Colonic mucosa (tissue), 4 donors: ENCODE measurements around the gene PPM1H. TPM values are rescaled to one million over a fixed set of nuclear protein-coding genes. Genes with fewer than 3 reads are reported as not detected.

Experiments
- DNase-seq: peaks from one replicate; pipeline ENCODE4 v3.0.0-alpha.2; 2020
- H3K27ac ChIP-seq: fragments of 200-600 bp; one replicate; pipeline ENCODE4 v1.8.0; 2021
- H3K27me3 ChIP-seq: fragments of 200-600 bp; one replicate; pipeline ENCODE4 v1.8.0; 2021
- H3K36me3 ChIP-seq: fragments of 200-600 bp; one replicate; pipeline ENCODE4 v1.8.0; 2021
- H3K4me1 ChIP-seq: fragments of 200-600 bp; one replicate; pipeline ENCODE4 v1.8.0; 2021; ENCODE audit warnings: mild to moderate bottlenecking
- H3K4me3 ChIP-seq: fragments of 200-600 bp; one replicate; pipeline ENCODE4 v1.8.0; 2021
- H3K9ac ChIP-seq, 2 donors: one replicate each; pipeline ENCODE4 v1.7.0; 2013; ENCODE audit warnings: control low read depth in 2 of 2, low read depth in 2 of 2, low read length in 2 of 2
- H3K9me3 ChIP-seq: fragments of 200-600 bp; one replicate; pipeline ENCODE4 v1.8.0; 2021
- CTCF ChIP-seq: fragments of 200-600 bp; IDR thresholded peaks from one replicate; pipeline ENCODE4 v1.8.0; 2022; ENCODE audit warnings: antibody characterized with exemption, mild to moderate bottlenecking
- intact Hi-C: fragments of 100-400 bp; cut with DNase I; formaldehyde crosslinking; loops from one replicate; pipeline ENCODE4 v1.14.1; 2022
- total RNA-seq, 2 donors: library from RNA; stranded (reverse); fragmentation: NEBNext Ultra II Directional in 1 of 2; extraction: Animal tissue kit (Norgen Biotek cat#: 25700) in 1 of 2; gene quantifications; one replicate each; pipeline ENCODE4 v1.2.1, GENCODE V29; 2021
- donor health status: healthy.
- donor health status: DM: no; HTN: no; CAD: no.
- donor health status: DM: no; HTN: no; CAD: no.

Gene PPM1H
- total RNA-seq, 2 donors from 2014 or later = 7.4 to 8.1 TPM

- H3K4me3 ChIP-seq = no peak overlapping the region
- no peak overlapping the region for H3K27ac ChIP-seq
- intact Hi-C loops = no loop called here
- no peaks in the 10 kb centered on the region for H3K4me1 ChIP-seq
- no peak for TF ChIP-seq CTCF
- no peaks in the 10 kb centered on the region for H3K9me3 ChIP-seq
- no peak overlapping the region for H3K9ac ChIP-seq
- H3K36me3 ChIP-seq = no peaks in the 10 kb centered on the region
- H3K27me3 ChIP-seq = no peaks in the 10 kb centered on the region
- DNase-seq = no peak
Observed at GRCh38 chr12:62840806-62841205, 94.1 kb downstream of the PPM1H start.

DNA sequence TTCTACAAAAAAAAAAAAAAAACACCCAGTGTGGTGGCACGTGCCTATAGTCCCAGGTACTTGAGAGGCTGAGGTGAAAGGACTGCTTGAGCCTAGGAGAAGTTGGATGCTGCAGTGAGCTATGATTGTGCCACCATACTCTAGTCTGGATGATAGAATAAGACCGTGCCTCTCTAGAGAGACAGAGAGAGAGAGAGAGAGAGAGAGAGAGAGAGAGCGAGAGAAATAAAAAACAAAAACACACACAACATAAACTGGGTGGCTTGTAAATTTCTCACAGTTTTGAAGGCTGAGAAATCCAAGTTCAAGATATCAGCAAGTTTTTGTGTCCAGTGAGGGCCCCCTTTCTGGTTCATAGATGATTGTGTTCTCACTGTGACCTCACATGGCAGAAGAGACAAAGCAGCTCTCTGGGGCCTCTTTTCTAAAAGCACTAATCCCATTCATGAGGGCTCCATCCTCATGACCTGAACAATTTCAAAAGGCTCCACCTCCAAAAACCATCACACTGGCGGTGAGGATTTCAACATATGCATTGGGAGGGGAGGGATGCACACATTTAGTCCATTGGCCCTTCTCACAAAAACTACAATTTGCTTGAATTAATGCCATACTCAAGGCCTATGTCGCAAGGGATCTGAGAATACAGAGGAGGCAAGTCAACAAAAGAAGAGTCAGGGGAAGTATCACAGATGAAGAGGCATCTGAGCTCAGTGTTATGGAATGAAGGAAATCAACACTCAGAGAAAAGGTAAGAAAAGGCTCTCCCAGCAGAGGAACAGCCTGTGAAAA is 94.9 kb downstream of the PPM1H start:
- no peak for TF ChIP-seq CTCF
- no peak overlapping the region for H3K27ac ChIP-seq
- no peaks in the 10 kb centered on the region for H3K9me3 ChIP-seq
- no peaks in the 10 kb centered on the region for H3K36me3 ChIP-seq
- no peak overlapping the region for H3K4me3 ChIP-seq
- intact Hi-C loops = no loop called here
- H3K9ac ChIP-seq = no peak overlapping the region
- H3K27me3 ChIP-seq = no peaks in the 10 kb centered on the region
- no peak for DNase-seq
- no peaks in the 10 kb centered on the region for H3K4me1 ChIP-seq

DNA sequence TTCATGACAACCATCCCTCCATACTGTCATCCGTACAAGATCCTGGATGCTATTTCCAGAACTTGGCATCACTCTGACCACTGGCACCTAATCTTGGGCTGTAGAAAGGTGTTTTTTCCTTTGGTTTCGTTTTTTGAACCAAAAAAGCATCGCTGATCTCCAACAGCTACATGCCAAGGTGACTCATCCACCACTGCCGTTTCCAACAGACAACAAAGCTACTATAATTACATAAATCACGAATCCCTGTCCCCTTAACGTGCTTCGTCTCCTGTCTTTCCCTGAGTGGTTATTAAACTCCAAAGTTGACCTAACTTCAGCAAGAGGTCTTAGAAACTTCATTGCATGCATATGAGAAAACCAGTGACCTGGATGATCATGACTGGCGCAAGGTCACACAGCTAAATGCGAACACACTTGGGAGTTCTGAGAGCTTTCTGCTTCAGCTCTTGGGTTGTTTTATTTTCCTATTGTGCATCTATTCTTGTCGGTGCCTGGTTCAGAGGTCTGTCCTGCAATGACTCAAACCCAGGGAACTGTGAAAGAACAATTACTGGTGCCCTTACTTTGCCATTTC is 99.9 kb downstream of the PPM1H start:
- Histone ChIP-seq H3K36me3 (no peaks in the 10 kb centered on the region), H3K4me3 (no peak overlapping the region), H3K9ac (no peak overlapping the region), H3K4me1 (no peaks in the 10 kb centered on the region), H3K27me3 (no peaks in the 10 kb centered on the region), H3K27ac (no peak overlapping the region), H3K9me3 (no peaks in the 10 kb centered on the region)
- DNase-seq = no peak
- TF ChIP-seq CTCF = no peak
- intact Hi-C loops = no loop called here

DNA sequence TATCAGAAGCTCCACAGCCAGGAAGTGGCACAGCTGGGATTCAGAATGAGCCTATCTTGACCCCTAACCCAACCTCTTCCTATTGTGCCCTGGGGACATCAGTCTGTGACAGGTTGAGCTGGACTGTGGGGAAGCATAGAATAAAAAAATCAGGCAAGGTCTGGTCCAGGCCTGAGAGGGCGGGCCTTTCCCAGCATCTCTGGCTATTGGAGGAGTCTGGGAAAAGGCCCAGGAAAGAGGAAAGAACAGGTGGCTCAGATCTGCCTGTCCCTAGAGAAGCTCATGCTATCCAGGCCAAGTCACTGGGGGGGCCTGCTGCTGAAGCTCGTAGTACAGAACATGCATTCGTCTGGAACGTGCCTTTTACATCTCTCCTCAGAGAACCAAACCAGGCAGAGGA is 100.5 kb downstream of the PPM1H start:
- Histone ChIP-seq H3K9ac (no peak overlapping the region), H3K4me3 (no peak overlapping the region), H3K27ac (no peak overlapping the region), H3K9me3 (no peaks in the 10 kb centered on the region), H3K36me3 (no peaks in the 10 kb centered on the region), H3K27me3 (no peaks in the 10 kb centered on the region), H3K4me1 (no peaks in the 10 kb centered on the region)
- DNase-seq = no peak
- intact Hi-C loops = no loop called here
- no peak for TF ChIP-seq CTCF

GRCh38 chr12:62833634-62834033 is 101.3 kb downstream of the PPM1H start:
- intact Hi-C loops = no loop called here
- no peak for DNase-seq

More at GRCh38 chr12:62833634-62834033, 101.3 kb downstream of the PPM1H start:
- H3K27me3 ChIP-seq = no peaks in the 10 kb centered on the region
- no peak overlapping the region for H3K27ac ChIP-seq
- no peaks in the 10 kb centered on the region for H3K9me3 ChIP-seq
- H3K4me3 ChIP-seq = no peak overlapping the region
- H3K36me3 ChIP-seq = no peaks in the 10 kb centered on the region
- no peaks in the 10 kb centered on the region for H3K4me1 ChIP-seq
- H3K9ac ChIP-seq = no peak overlapping the region
- TF ChIP-seq CTCF = no peak
